HCT116 (cell line): ENCODE measurements around the gene C13orf46. TPM values are rescaled to one million over a fixed set of nuclear protein-coding genes. Genes with fewer than 3 reads are reported as not detected.

Source experiments
- ATAC-seq: fragments of 200-7000 bp; cut with Tn5 transposase; 2 replicates; pipeline ENCODE4 v1.9.1; 2020; ENCODE audit warnings: mild to moderate bottlenecking, moderate library complexity
- BruUV-seq: library from RNA; stranded (reverse); fragments of 400-500 nt; replicated peaks from 2 replicates; lab custom pipeline; 2021; lab: Mats Ljungman, UMichigan
- CTCF ChIA-PET: fragments of 300-600 bp; sonication (Branson Sonifier 250); formaldehyde crosslinking; loops from one replicate; lab custom pipeline; 2021; ENCODE audit warnings: antibody characterized with exemption; lab: Charles Lee
- POLR2A ChIA-PET: fragments of 300-600, 350-600 bp; sonication (Branson Sonifier 250); formaldehyde crosslinking; loops from one replicate; lab custom pipeline; 2021; ENCODE audit warnings: antibody characterized with exemption; lab: Charles Lee
- RAD21 ChIA-PET, 2 experiments: fragments of 300-600 bp; sonication (Branson Sonifier 250); formaldehyde crosslinking; loops; one replicate each; lab custom pipeline; 2023; ENCODE audit warnings: low total read pairs in 2 of 2; ENCODE audit not compliant: uncharacterized antibody in 2 of 2, unreplicated experiment in 2 of 2, low non-redundant PET in 1 of 2; lab: Charles Lee
- DNase-seq: peaks from one replicate; pipeline ENCODE4 v3.0.0-alpha.2; 2010; ENCODE audit warnings: low read depth, low spot score
- H2AFZ ChIP-seq: fragments of 200-600 bp; shearing (Covaris generic), sonication (generic); 2 replicates; pipeline ENCODE4 v1.6.1; 2017; ENCODE audit warnings: low read depth, mixed run types, mixed read lengths, antibody characterized with exemption, low read length; ENCODE audit not compliant: poor library complexity, severe bottlenecking
- H3K27ac ChIP-seq: 2 replicates; pipeline ENCODE4 v1.5.1; 2012; ENCODE audit warnings: low read depth, low read length
- H3K27me3 ChIP-seq: fragments of 200-600 bp; sonication (generic); 2 replicates; pipeline ENCODE4 v1.6.1; 2016; ENCODE audit warnings: mixed run types, low read length, mixed read lengths; ENCODE audit not compliant: insufficient read depth
- H3K36me3 ChIP-seq, 2 experiments: fragments of 200-500 bp in 1 of 2; fragments of 200-600 bp in 1 of 2; sonication (Bioruptor generic) in 1 of 2; sonication (generic) in 1 of 2; 2 replicates each; pipeline versions ENCODE4 v1.5.1 to v1.6.1; 2014 to 2016; ENCODE audit warnings: low read length in 2 of 2, inconsistent platforms in 1 of 2, mixed read lengths in 1 of 2, mixed run types in 1 of 2; ENCODE audit not compliant: insufficient read depth in 2 of 2, control insufficient read depth in 1 of 2
- H3K4me1 ChIP-seq, 2 experiments: fragments of 200-600 bp in 1 of 2; sonication (generic) in 1 of 2; 2 replicates each; pipeline versions ENCODE4 v1.5.1 to v1.6.1; 2012 to 2017; ENCODE audit warnings: low read length in 2 of 2, inconsistent platforms in 1 of 2, mild to moderate bottlenecking in 1 of 2, mixed read lengths in 1 of 2, mixed run types in 1 of 2, moderate library complexity in 1 of 2; ENCODE audit not compliant: insufficient read depth in 2 of 2, control insufficient read depth in 1 of 2
- H3K4me2 ChIP-seq: fragments of 200-600 bp; sonication (generic); 2 replicates; pipeline ENCODE4 v1.6.1; 2017; ENCODE audit warnings: mixed run types, low read length, mixed read lengths
- H3K4me3 ChIP-seq, 2 experiments: fragments of 200-600 bp in 1 of 2; sonication (generic) in 1 of 2; replicated peaks in 1 of 2; 2 replicates each; pipeline ENCODE4 v1.5.1; 2011 to 2016; ENCODE audit warnings: low read length in 2 of 2, control low read depth in 1 of 2, low read depth in 1 of 2, mild to moderate bottlenecking in 1 of 2, mixed read lengths in 1 of 2, mixed run types in 1 of 2
- H3K79me2 ChIP-seq: fragments of 200-600 bp; sonication (generic); 2 replicates; pipeline ENCODE4 v1.6.1; 2017; ENCODE audit warnings: mild to moderate bottlenecking, mixed run types, low read length, moderate library complexity, mixed read lengths; ENCODE audit not compliant: insufficient read depth
- H3K9ac ChIP-seq: fragments of 200-600 bp; sonication (generic); 2 replicates; pipeline ENCODE4 v1.6.1; 2016; ENCODE audit warnings: low read length, mixed read lengths
- H3K9me2 ChIP-seq: fragments of 200-600 bp; sonication (generic), shearing (Covaris generic); 2 replicates; pipeline ENCODE4 v1.6.1; 2017; ENCODE audit warnings: mixed run types, mild to moderate bottlenecking, moderate library complexity; ENCODE audit not compliant: insufficient read depth
- H3K9me3 ChIP-seq, 2 experiments: fragments of 200-500 bp in 1 of 2; fragments of 200-600 bp in 1 of 2; sonication (Bioruptor generic) in 1 of 2; sonication (generic) in 1 of 2; 2 replicates each; pipeline ENCODE4 v1.6.1; 2014 to 2017; ENCODE audit warnings: low read length in 2 of 2, mixed read lengths in 2 of 2, inconsistent platforms in 1 of 2, low read depth in 1 of 2, mild to moderate bottlenecking in 1 of 2, mixed run types in 1 of 2, moderate library complexity in 1 of 2; ENCODE audit not compliant: control insufficient read depth in 1 of 2, insufficient read depth in 1 of 2
- H4K20me1 ChIP-seq: fragments of 200-600 bp; sonication (generic), shearing (Covaris generic); 2 replicates; pipeline ENCODE4 v1.6.1; 2017; ENCODE audit warnings: mixed run types, mild to moderate bottlenecking, moderate library complexity; ENCODE audit not compliant: insufficient read depth
- CEBPB ChIP-seq: IDR thresholded peaks from 2 replicates; pipeline ENCODE4 v1.6.1; 2012; ENCODE audit warnings: low read depth
- EGR1 ChIP-seq: IDR thresholded peaks from 2 replicates; pipeline ENCODE4 v1.6.1; 2012; ENCODE audit warnings: low read depth
- ELF1 ChIP-seq: IDR thresholded peaks from 2 replicates; pipeline ENCODE4 v1.6.1; 2012; ENCODE audit warnings: low read depth, borderline replicate concordance
- EZH2 ChIP-seq: fragments of 200-600 bp; sonication (generic); IDR thresholded peaks from 2 replicates; pipeline ENCODE4 v1.6.1; 2017; ENCODE audit warnings: antibody characterized with exemption, mixed run types
- EZH2phosphoT487 ChIP-seq: fragments of 200-600 bp; IDR thresholded peaks from 2 replicates; pipeline ENCODE4 v1.6.1; 2018; ENCODE audit warnings: antibody characterized with exemption, borderline replicate concordance
- FOSL1 ChIP-seq: IDR thresholded peaks from 2 replicates; pipeline ENCODE4 v1.6.1; 2012; ENCODE audit warnings: low read depth
- JUND ChIP-seq: IDR thresholded peaks from 2 replicates; pipeline ENCODE4 v1.6.1; 2012
- POLR2A ChIP-seq: IDR thresholded peaks from 2 replicates; pipeline ENCODE4 v1.7.0; 2011; ENCODE audit warnings: borderline replicate concordance; ENCODE audit not compliant: insufficient read depth, insufficient read length; ENCODE audit errors: extremely low read depth
- POLR2AphosphoS5 ChIP-seq: IDR thresholded peaks from 2 replicates; pipeline ENCODE4 v1.6.1; 2011; ENCODE audit warnings: mild to moderate bottlenecking, low read depth, low read length, moderate library complexity
- RAD21 ChIP-seq: IDR thresholded peaks from 2 replicates; pipeline ENCODE4 v1.6.1; 2012; ENCODE audit warnings: low read depth, mild to moderate bottlenecking
- SIN3A ChIP-seq: IDR thresholded peaks from 2 replicates; pipeline ENCODE4 v1.6.1; 2012; ENCODE audit warnings: low read depth
- SP1 ChIP-seq: IDR thresholded peaks from 2 replicates; pipeline ENCODE4 v1.6.1; 2012; ENCODE audit warnings: low read depth
- SRF ChIP-seq: IDR thresholded peaks from 2 replicates; pipeline ENCODE4 v1.6.1; 2012; ENCODE audit warnings: low read depth
- TCF7L2 ChIP-seq: IDR thresholded peaks from 2 replicates; pipeline ENCODE4 v1.7.0; 2011; ENCODE audit warnings: borderline replicate concordance, inconsistent platforms; ENCODE audit not compliant: insufficient read depth, insufficient read length; ENCODE audit errors: extremely low read depth
- YY1 ChIP-seq: IDR thresholded peaks from 2 replicates; pipeline ENCODE4 v1.6.1; 2011; ENCODE audit warnings: low read length, low read depth, moderate library complexity, mild to moderate bottlenecking; ENCODE audit not compliant: insufficient replicate concordance; ENCODE audit errors: extremely low read depth
- ZFX ChIP-seq: fragments of 450-650 bp; IDR thresholded peaks from 2 replicates; pipeline ENCODE4 v1.6.1; 2017
- ZNF274 ChIP-seq: fragments of 200-500 bp; sonication (Bioruptor generic); IDR thresholded peaks from 2 replicates; pipeline ENCODE4 v1.6.1; 2014; ENCODE audit warnings: mild to moderate bottlenecking, low read depth, low read length, inconsistent platforms
- intact Hi-C: fragments of 100-400 bp; cut with micrococcal nuclease; formaldehyde crosslinking; loops from 2 replicates; pipeline ENCODE4 v1.10.0; 2022
- total RNA-seq: library from RNA; stranded (reverse); gene quantifications from one replicate; pipeline ENCODE4 v1.2.1, GENCODE V29; 2021; ENCODE audit not compliant: unreplicated experiment
- TF ChIP-seq, protein P1 (sequence below), 3 experiments: fragments of 200-600 bp in 1 of 3; sonication (generic) in 1 of 3; IDR thresholded peaks in 2 of 3; conservative IDR thresholded peaks in 1 of 3; 2 replicates each; pipeline ENCODE4 v1.5.1; 2012 to 2017; ENCODE audit warnings: low read depth in 2 of 3, low read length in 2 of 3, antibody characterized with exemption in 1 of 3, borderline replicate concordance in 1 of 3, control low read depth in 1 of 3, mild to moderate bottlenecking in 1 of 3, mixed read lengths in 1 of 3, mixed run types in 1 of 3, moderate library complexity in 1 of 3; ENCODE audit not compliant: insufficient read depth in 1 of 3
- TF ChIP-seq, protein P2 (sequence below): IDR thresholded peaks from 2 replicates; pipeline ENCODE4 v1.6.1; 2012
- TF ChIP-seq, protein P3 (sequence below): IDR thresholded peaks from 2 replicates; pipeline ENCODE4 v1.6.1; 2012; ENCODE audit warnings: low read depth

The C13orf46 gene
- total RNA-seq, 1 experiment from 2014 or later: 0.93 TPM

DNA sequence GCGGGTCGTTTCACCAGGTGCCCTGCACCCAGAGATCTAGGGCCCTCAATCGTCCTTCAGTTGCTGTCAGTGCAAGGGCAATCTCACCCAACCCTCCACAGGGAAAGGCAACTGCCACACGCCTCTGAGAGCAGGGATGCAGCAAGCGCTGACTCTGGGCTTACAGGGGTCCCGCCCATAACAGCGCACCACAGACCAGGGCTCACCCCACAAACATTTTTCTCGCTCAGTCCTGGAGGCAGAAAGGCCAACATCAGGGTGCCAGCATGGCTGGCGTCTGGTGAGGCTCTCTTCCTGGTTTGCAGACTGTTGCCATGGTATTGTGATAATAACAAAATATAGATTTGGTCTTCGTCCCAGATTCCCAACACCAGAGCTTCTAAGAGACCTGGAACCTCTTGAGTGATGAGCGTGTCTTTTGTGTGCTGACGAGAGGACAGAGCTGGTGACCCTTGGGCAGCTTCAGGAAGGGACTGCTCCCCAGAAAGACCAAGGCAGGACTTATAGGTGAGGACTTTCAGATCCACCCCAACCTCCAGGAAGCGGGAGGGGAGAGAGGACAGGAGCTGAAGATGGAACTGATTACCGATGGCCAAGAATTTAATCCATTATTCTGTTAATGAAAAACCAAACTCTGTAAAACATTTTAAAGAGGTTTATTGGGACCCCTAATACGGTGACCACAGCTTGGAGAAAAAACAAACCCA, 51.3 kb downstream of the C13orf46 start:
- no peak for TF ChIP-seq POLR2AphosphoS5
- TF ChIP-seq, protein P1, sequence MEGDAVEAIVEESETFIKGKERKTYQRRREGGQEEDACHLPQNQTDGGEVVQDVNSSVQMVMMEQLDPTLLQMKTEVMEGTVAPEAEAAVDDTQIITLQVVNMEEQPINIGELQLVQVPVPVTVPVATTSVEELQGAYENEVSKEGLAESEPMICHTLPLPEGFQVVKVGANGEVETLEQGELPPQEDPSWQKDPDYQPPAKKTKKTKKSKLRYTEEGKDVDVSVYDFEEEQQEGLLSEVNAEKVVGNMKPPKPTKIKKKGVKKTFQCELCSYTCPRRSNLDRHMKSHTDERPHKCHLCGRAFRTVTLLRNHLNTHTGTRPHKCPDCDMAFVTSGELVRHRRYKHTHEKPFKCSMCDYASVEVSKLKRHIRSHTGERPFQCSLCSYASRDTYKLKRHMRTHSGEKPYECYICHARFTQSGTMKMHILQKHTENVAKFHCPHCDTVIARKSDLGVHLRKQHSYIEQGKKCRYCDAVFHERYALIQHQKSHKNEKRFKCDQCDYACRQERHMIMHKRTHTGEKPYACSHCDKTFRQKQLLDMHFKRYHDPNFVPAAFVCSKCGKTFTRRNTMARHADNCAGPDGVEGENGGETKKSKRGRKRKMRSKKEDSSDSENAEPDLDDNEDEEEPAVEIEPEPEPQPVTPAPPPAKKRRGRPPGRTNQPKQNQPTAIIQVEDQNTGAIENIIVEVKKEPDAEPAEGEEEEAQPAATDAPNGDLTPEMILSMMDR (IDR thresholded peaks at IDR 0.05 in 2 of 3, conservative IDR thresholded peaks at IDR 0.05 in 1 of 3; ENCODE audit: borderline replicate concordance in 1 of 3, insufficient read depth in 1 of 3, low read depth in 2 of 3, low read length in 2 of 3): no peak
- TF ChIP-seq POLR2A: no peak
- TF ChIP-seq RAD21: no peak
- no peak for TF ChIP-seq YY1
- TF ChIP-seq SRF: no peak
- no peak for TF ChIP-seq ZFX
- TF ChIP-seq ZNF274: no peak
- no peak for TF ChIP-seq CEBPB
- TF ChIP-seq ELF1: no peak
- TF ChIP-seq TCF7L2: no peak
- TF ChIP-seq EZH2: no peak
- no peak for TF ChIP-seq EZH2phosphoT487
- TF ChIP-seq, protein P2, sequence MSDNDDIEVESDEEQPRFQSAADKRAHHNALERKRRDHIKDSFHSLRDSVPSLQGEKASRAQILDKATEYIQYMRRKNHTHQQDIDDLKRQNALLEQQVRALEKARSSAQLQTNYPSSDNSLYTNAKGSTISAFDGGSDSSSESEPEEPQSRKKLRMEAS: no peak
- TF ChIP-seq SIN3A: no peak
- no peak for TF ChIP-seq EGR1
- no peak for TF ChIP-seq FOSL1
- TF ChIP-seq, protein P3, sequence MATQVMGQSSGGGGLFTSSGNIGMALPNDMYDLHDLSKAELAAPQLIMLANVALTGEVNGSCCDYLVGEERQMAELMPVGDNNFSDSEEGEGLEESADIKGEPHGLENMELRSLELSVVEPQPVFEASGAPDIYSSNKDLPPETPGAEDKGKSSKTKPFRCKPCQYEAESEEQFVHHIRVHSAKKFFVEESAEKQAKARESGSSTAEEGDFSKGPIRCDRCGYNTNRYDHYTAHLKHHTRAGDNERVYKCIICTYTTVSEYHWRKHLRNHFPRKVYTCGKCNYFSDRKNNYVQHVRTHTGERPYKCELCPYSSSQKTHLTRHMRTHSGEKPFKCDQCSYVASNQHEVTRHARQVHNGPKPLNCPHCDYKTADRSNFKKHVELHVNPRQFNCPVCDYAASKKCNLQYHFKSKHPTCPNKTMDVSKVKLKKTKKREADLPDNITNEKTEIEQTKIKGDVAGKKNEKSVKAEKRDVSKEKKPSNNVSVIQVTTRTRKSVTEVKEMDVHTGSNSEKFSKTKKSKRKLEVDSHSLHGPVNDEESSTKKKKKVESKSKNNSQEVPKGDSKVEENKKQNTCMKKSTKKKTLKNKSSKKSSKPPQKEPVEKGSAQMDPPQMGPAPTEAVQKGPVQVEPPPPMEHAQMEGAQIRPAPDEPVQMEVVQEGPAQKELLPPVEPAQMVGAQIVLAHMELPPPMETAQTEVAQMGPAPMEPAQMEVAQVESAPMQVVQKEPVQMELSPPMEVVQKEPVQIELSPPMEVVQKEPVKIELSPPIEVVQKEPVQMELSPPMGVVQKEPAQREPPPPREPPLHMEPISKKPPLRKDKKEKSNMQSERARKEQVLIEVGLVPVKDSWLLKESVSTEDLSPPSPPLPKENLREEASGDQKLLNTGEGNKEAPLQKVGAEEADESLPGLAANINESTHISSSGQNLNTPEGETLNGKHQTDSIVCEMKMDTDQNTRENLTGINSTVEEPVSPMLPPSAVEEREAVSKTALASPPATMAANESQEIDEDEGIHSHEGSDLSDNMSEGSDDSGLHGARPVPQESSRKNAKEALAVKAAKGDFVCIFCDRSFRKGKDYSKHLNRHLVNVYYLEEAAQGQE: no peak
- TF ChIP-seq SP1: no peak
- no peak for TF ChIP-seq JUND
- intact Hi-C loops: no loop called here
- peaks cover 3 to 6% of the 10 kb centered on the region in 2 experiments; a peak in 1 of 4 replicates for H3K9me3 ChIP-seq

More for the DNA sequence above, 51.3 kb downstream of the C13orf46 start:
- ATAC-seq (no peak), DNase-seq (no peak)
- H3K79me2 ChIP-seq: no peaks in the 10 kb centered on the region
- no peaks in the 10 kb centered on the region for H3K27me3 ChIP-seq
- POLR2A ChIA-PET: no interaction called here
- BruUV-seq: no TSS peak
- H4K20me1 ChIP-seq: no peaks in the 10 kb centered on the region
- no peaks in the 10 kb centered on the region for H3K36me3 ChIP-seq
- no peak overlapping the region for H3K4me3 ChIP-seq
- CTCF ChIA-PET: no interaction called here
- no peak overlapping the region for H3K9ac ChIP-seq
- H2AFZ ChIP-seq: no peak overlapping the region
- RAD21 ChIA-PET: no interaction called here
- H3K9me2 ChIP-seq: no peaks in the 10 kb centered on the region
- no peaks in the 10 kb centered on the region for H3K4me1 ChIP-seq
- H3K4me2 ChIP-seq: no peak overlapping the region
- no peak overlapping the region for H3K27ac ChIP-seq
